Naive B cell (primary cell): ENCODE results near the gene OR52D1. TPM values are rescaled to one million over a fixed set of nuclear protein-coding genes. Genes with fewer than 3 reads are reported as not detected.

Experiments
- ATAC-seq, 2 donors: fragments of 150-1000 bp; cut with Tn5 transposase; 2 replicates each; pipeline ENCODE4 v1.10.0; 2021; ENCODE audit warnings: low read depth in 2 of 2, mild to moderate bottlenecking in 2 of 2, moderate library complexity in 2 of 2
- DNase-seq: peaks from one replicate; pipeline ENCODE4 v3.0.0; 2022
- H3K27ac Mint-ChIP-seq, 6 donors: one replicate each; pipeline ENCODE4 v1.8.0; 2020 to 2022; ENCODE audit warnings: mild to moderate bottlenecking in 6 of 6, mixed read lengths in 6 of 6, moderate library complexity in 5 of 6, inconsistent platforms in 2 of 6
- H3K27me3 Mint-ChIP-seq, 3 donors: one replicate each; pipeline ENCODE4 v1.8.0; 2021 to 2022; ENCODE audit warnings: mixed read lengths in 3 of 3, mild to moderate bottlenecking in 1 of 3
- H3K36me3 Mint-ChIP-seq, 2 donors: one replicate each; pipeline ENCODE4 v1.8.0; 2020 to 2022; ENCODE audit warnings: mixed read lengths in 2 of 2, inconsistent platforms in 1 of 2, mild to moderate bottlenecking in 1 of 2
- H3K4me1 Mint-ChIP-seq, 3 donors: one replicate each; pipeline ENCODE4 v1.8.0; 2020 to 2022; ENCODE audit warnings: mixed read lengths in 3 of 3, inconsistent platforms in 1 of 3, mild to moderate bottlenecking in 1 of 3, moderate library complexity in 1 of 3
- H3K4me3 Mint-ChIP-seq, 8 donors: one replicate each; pipeline ENCODE4 v1.8.0; 2020 to 2022; ENCODE audit warnings: mild to moderate bottlenecking in 8 of 8, mixed read lengths in 8 of 8, moderate library complexity in 8 of 8, inconsistent platforms in 2 of 8
- H3K9me3 Mint-ChIP-seq, 7 donors: one replicate each; pipeline ENCODE4 v1.8.0; 2020 to 2022; ENCODE audit warnings: mixed read lengths in 7 of 7, mild to moderate bottlenecking in 5 of 7, inconsistent platforms in 2 of 7, moderate library complexity in 1 of 7
- polyA plus RNA-seq, 6 donors: library from polyadenylated mRNA; unstranded; fragments of 300-500 nt; fragmentation: Illumina TruSeq; gene quantifications; one replicate each; pipeline ENCODE4 v1.2.3, GENCODE V29; 2021; ENCODE audit warnings: low read depth in 6 of 6

The OR52D1 gene
- polyA plus RNA-seq, 6 donors from 2014 or later, result not detected

GRCh38 chr11:5499671-5500070, 11.2 kb downstream of the OR52D1 start:
- ATAC-seq, result no peak
- no peak overlapping the region for H3K27ac Mint-ChIP-seq

GRCh38 chr11:5500393-5500801, 11.9 kb downstream of the OR52D1 start:
- DNase-seq, result no peak
- Mint-ChIP-seq H3K27ac (no peak overlapping the region), H3K36me3 (no peaks in the 10 kb centered on the region), H3K4me1 (no peaks in the 10 kb centered on the region), H3K4me3 (no peak overlapping the region), H3K9me3 (no peaks in the 10 kb centered on the region), H3K27me3 (peaks cover 5 to 10% (median 6%) of the 10 kb centered on the region in 3 donors)
- no peak for ATAC-seq

More at GRCh38 chr11:5499671-5500070, 11.2 kb downstream of the OR52D1 start:
- H3K36me3 Mint-ChIP-seq, result no peaks in the 10 kb centered on the region
- peaks cover 5 to 10% (median 6%) of the 10 kb centered on the region in 3 donors for H3K27me3 Mint-ChIP-seq
- H3K9me3 Mint-ChIP-seq, result no peaks in the 10 kb centered on the region
- no peak for DNase-seq
- H3K4me3 Mint-ChIP-seq, result no peak overlapping the region
- no peaks in the 10 kb centered on the region for H3K4me1 Mint-ChIP-seq

GRCh38 chr11:5504403-5504921, 16.0 kb downstream of the OR52D1 start:
- no peak overlapping the region for H3K27ac Mint-ChIP-seq
- DNase-seq, result no peak

GRCh38 chr11:5505363-5506048, 17.0 kb downstream of the OR52D1 start:
- H3K4me3 Mint-ChIP-seq, result no peak overlapping the region
- no peaks in the 10 kb centered on the region for H3K4me1 Mint-ChIP-seq
- no peak for DNase-seq
- H3K27ac Mint-ChIP-seq, result no peak overlapping the region
- H3K36me3 Mint-ChIP-seq, result no peaks in the 10 kb centered on the region
- H3K27me3 Mint-ChIP-seq, result peaks cover 4 to 26% (median 11%) of the 10 kb centered on the region in 3 donors
- no peaks in the 10 kb centered on the region for H3K9me3 Mint-ChIP-seq
- ATAC-seq, result no peak

More at GRCh38 chr11:5504403-5504921, 16.0 kb downstream of the OR52D1 start:
- Mint-ChIP-seq H3K4me3 (no peak overlapping the region), H3K27me3 (peaks cover 7 to 26% (median 11%) of the 10 kb centered on the region in 3 donors), H3K9me3 (no peaks in the 10 kb centered on the region), H3K36me3 (no peaks in the 10 kb centered on the region), H3K4me1 (no peaks in the 10 kb centered on the region)
- ATAC-seq, result no peak

- Mint-ChIP-seq H3K4me3 (peak overlapping the region in 1 of 8 donors; percentile 72), H3K27me3 (peaks cover 4 to 24% (median 6%) of the 10 kb centered on the region in 3 donors), H3K9me3 (no peaks in the 10 kb centered on the region), H3K27ac (no peak overlapping the region), H3K36me3 (no peaks in the 10 kb centered on the region), H3K4me1 (no peaks in the 10 kb centered on the region)
- ATAC-seq, result no peak
- DNase-seq, result no peak
These were observed 18.9 kb downstream of the OR52D1 start for GRCh38 chr11:5507177-5507932.

- no peaks in the 10 kb centered on the region for H3K4me1 Mint-ChIP-seq
- H3K36me3 Mint-ChIP-seq, result no peaks in the 10 kb centered on the region
- no peak overlapping the region for H3K27ac Mint-ChIP-seq
- peaks cover 4 to 22% (median 6%) of the 10 kb centered on the region in 3 donors for H3K27me3 Mint-ChIP-seq
- H3K4me3 Mint-ChIP-seq, result no peak overlapping the region
- no peaks in the 10 kb centered on the region for H3K9me3 Mint-ChIP-seq
- DNase-seq, result no peak
- ATAC-seq, result no peak
These were observed 19.4 kb downstream of the OR52D1 start for GRCh38 chr11:5507933-5508305.

- Mint-ChIP-seq H3K4me1 (no peaks in the 10 kb centered on the region), H3K27me3 (peaks cover 4 to 22% (median 6%) of the 10 kb centered on the region in 3 donors), H3K27ac (no peak overlapping the region), H3K36me3 (no peaks in the 10 kb centered on the region), H3K4me3 (no peak overlapping the region), H3K9me3 (no peaks in the 10 kb centered on the region)
- ATAC-seq (no peak), DNase-seq (no peak)
These were observed 20.1 kb downstream of the OR52D1 start for GRCh38 chr11:5508605-5509004.

- no peaks in the 10 kb centered on the region for H3K36me3 Mint-ChIP-seq
- peak within 1 kb of the TSS in 1 of 6 donors; percentile 1 for H3K27ac Mint-ChIP-seq
- ATAC-seq, result no peak
- no peak for DNase-seq
- H3K4me1 Mint-ChIP-seq, result no peaks in the 10 kb centered on the region
- H3K9me3 Mint-ChIP-seq, result no peaks in the 10 kb centered on the region
- peaks cover 4 to 22% (median 6%) of the 10 kb centered on the region in 3 donors for H3K27me3 Mint-ChIP-seq
- H3K4me3 Mint-ChIP-seq, result no peak within 1 kb of the TSS
These were observed 21.3 kb downstream of the OR52D1 start, which contains the start of gene UBQLN3 for GRCh38 chr11:5509803-5510202. TSS of gene UBQLN3 (minus strand) at chr11:5509957. CDS start at chr11:5509558, 399 bp downstream.

- ATAC-seq, result no peak
- H3K27ac Mint-ChIP-seq, result no peak overlapping the region
- no peaks in the 10 kb centered on the region for H3K9me3 Mint-ChIP-seq
- no peaks in the 10 kb centered on the region for H3K36me3 Mint-ChIP-seq
- peaks cover 0 to 6% (median 0%) of the 10 kb centered on the region in 3 donors for H3K27me3 Mint-ChIP-seq
- H3K4me1 Mint-ChIP-seq, result no peaks in the 10 kb centered on the region
- DNase-seq, result no peak
- no peak overlapping the region for H3K4me3 Mint-ChIP-seq
These were observed 26.4 kb downstream of the OR52D1 start for GRCh38 chr11:5514841-5515240.

GRCh38 chr11:5516599-5516998, 28.1 kb downstream of the OR52D1 start, which contains the start of gene UBQLNL:
TSS of gene UBQLNL (minus strand) at chr11:5516699. CDS start at chr11:5516441, 258 bp downstream.
- no peaks in the 10 kb centered on the region for H3K9me3 Mint-ChIP-seq

GRCh38 chr11:5521540-5521939, 33.1 kb downstream of the OR52D1 start:
- ATAC-seq (no peak), DNase-seq (no peak)
- H3K4me3 Mint-ChIP-seq, result no peak overlapping the region
- no peaks in the 10 kb centered on the region for H3K36me3 Mint-ChIP-seq
- no peaks in the 10 kb centered on the region for H3K27me3 Mint-ChIP-seq
- no peak overlapping the region for H3K27ac Mint-ChIP-seq
- H3K9me3 Mint-ChIP-seq, result no peaks in the 10 kb centered on the region
- no peaks in the 10 kb centered on the region for H3K4me1 Mint-ChIP-seq

More at GRCh38 chr11:5516599-5516998, 28.1 kb downstream of the OR52D1 start, which contains the start of gene UBQLNL:
- H3K36me3 Mint-ChIP-seq, result no peaks in the 10 kb centered on the region
- ATAC-seq, result no peak
- DNase-seq, result no peak
- no peaks in the 10 kb centered on the region for H3K4me1 Mint-ChIP-seq
- H3K4me3 Mint-ChIP-seq, result no peak within 1 kb of the TSS
- H3K27ac Mint-ChIP-seq, result no peak within 1 kb of the TSS
- no peaks in the 10 kb centered on the region for H3K27me3 Mint-ChIP-seq

GRCh38 chr11:5522308-5522707, 33.8 kb downstream of the OR52D1 start:
- Mint-ChIP-seq H3K27me3 (no peaks in the 10 kb centered on the region), H3K36me3 (no peaks in the 10 kb centered on the region), H3K9me3 (no peaks in the 10 kb centered on the region), H3K27ac (no peak overlapping the region), H3K4me1 (no peaks in the 10 kb centered on the region), H3K4me3 (no peak overlapping the region)
- ATAC-seq, result no peak
- DNase-seq, result no peak

- no peaks in the 10 kb centered on the region for H3K4me1 Mint-ChIP-seq
- no peaks in the 10 kb centered on the region for H3K9me3 Mint-ChIP-seq
- no peaks in the 10 kb centered on the region for H3K36me3 Mint-ChIP-seq
- DNase-seq (no peak), ATAC-seq (no peak)
- peak overlapping the region in 2 of 6 donors; percentile 10 to 86 for H3K27ac Mint-ChIP-seq
- H3K4me3 Mint-ChIP-seq, result no peak overlapping the region
- no peaks in the 10 kb centered on the region for H3K27me3 Mint-ChIP-seq
These were observed 36.3 kb downstream of the OR52D1 start for GRCh38 chr11:5524756-5525155.

- H3K4me1 Mint-ChIP-seq, result no peaks in the 10 kb centered on the region
- H3K4me3 Mint-ChIP-seq, result no peak overlapping the region
- H3K36me3 Mint-ChIP-seq, result no peaks in the 10 kb centered on the region
- DNase-seq (no peak), ATAC-seq (no peak)
- H3K9me3 Mint-ChIP-seq, result no peaks in the 10 kb centered on the region
- H3K27me3 Mint-ChIP-seq, result no peaks in the 10 kb centered on the region
- H3K27ac Mint-ChIP-seq, result peak overlapping the region in 1 of 6 donors; percentile 71
These were observed 39.2 kb downstream of the OR52D1 start for GRCh38 chr11:5527716-5528115.
